C1 segment of cervical spinal cord (tissue), 14 donors: ENCODE measurements around the gene CLP1.
"Not testable (repeated sequence)": the region's sequence is repeated elsewhere in the genome, so short reads cannot be mapped to it uniquely, and the experiment has no call there.

Experiments
- DNase-seq, 14 donors: peaks; one replicate each; lab custom pipeline; 2025; lab: John Stamatoyannopoulos, UW

The CLP1 gene

GRCh38 chr11:57659669-57660068 lies 2.1 kb downstream of the CLP1 start:
- no peak for DNase-seq

GRCh38 chr11:57662893-57663292 lies 5.3 kb downstream of the CLP1 start:
- DNase-seq = no peak

- no peak for DNase-seq
These were observed 6.4 kb downstream of the CLP1 start for GRCh38 chr11:57663975-57664374.

- DNase-seq = peak in 13 of 14 donors; percentile 84 to 100 (median 98)
These were observed 9.7 kb downstream of the CLP1 start for GRCh38 chr11:57667117-57667735.

- peak; percentile 84 to 100 (median 98) for DNase-seq
These were observed 10.3 kb downstream of the CLP1 start, which contains the start of gene ZDHHC5 for GRCh38 chr11:57667736-57668433. Gene ZDHHC5 (plus strand): TSS chr11:57668114. CDS start chr11:57673091, 4,977 bp downstream.

- peak in 1 of 14 donors; percentile 53 for DNase-seq
These were observed 10.8 kb downstream of the CLP1 start for GRCh38 chr11:57668434-57668782.

- no peak for DNase-seq
These were observed 16.7 kb downstream of the CLP1 start for GRCh38 chr11:57674251-57674650.

GRCh38 chr11:57675176-57675941 lies 17.8 kb downstream of the CLP1 start:
- DNase-seq = no peak

GRCh38 chr11:57679396-57679795 lies 21.8 kb downstream of the CLP1 start:
- no peak for DNase-seq

- DNase-seq = no peak
These were observed 23.0 kb downstream of the CLP1 start for GRCh38 chr11:57680552-57680874.

GRCh38 chr11:57681168-57681567 lies 23.6 kb downstream of the CLP1 start:
- no peak for DNase-seq

- not testable (repeated sequence) for DNase-seq
These were observed 32.9 kb downstream of the CLP1 start for GRCh38 chr11:57690474-57690873.

- DNase-seq = no peak
These were observed 41.3 kb downstream of the CLP1 start for GRCh38 chr11:57698843-57699365.

- DNase-seq = no peak
These were observed 42.3 kb downstream of the CLP1 start for GRCh38 chr11:57699813-57700212.

GRCh38 chr11:57700425-57700824 lies 42.9 kb downstream of the CLP1 start:
- no peak for DNase-seq

GRCh38 chr11:57703341-57703740 lies 45.8 kb downstream of the CLP1 start:
- no peak for DNase-seq

GRCh38 chr11:57704932-57705331 lies 47.4 kb downstream of the CLP1 start:
- no peak for DNase-seq

GRCh38 chr11:57705432-57705831 lies 47.9 kb downstream of the CLP1 start:
- DNase-seq = not testable (repeated sequence)

GRCh38 chr11:57709802-57710367 lies 52.3 kb downstream of the CLP1 start:
- no peak for DNase-seq
